SK-N-SH (cell line): ENCODE results near the gene GPC4. TPM values are rescaled to one million over a fixed set of nuclear protein-coding genes. Genes with fewer than 3 reads are reported as not detected.

Source experiments
- CTCF ChIA-PET: fragments of 300-600, 350-600 bp; formaldehyde crosslinking; extraction: SDS; loops from one replicate; lab custom pipeline; 2021; lab: Yijun Ruan, JAX
- POLR2A ChIA-PET: fragments of 350-600 bp; sonication (Branson Sonifier 250); formaldehyde crosslinking; extraction: SDS; loops from one replicate; lab custom pipeline; 2020; ENCODE audit warnings: antibody characterized with exemption, inconsistent platforms; lab: Yijun Ruan, JAX
- DNase-seq: peaks from one replicate; pipeline ENCODE4 v3.0.0; 2012
- H2AFZ ChIP-seq: fragments of 200-600 bp; sonication (generic); 2 replicates; pipeline ENCODE4 v1.8.1; 2016; ENCODE audit warnings: antibody characterized with exemption, mild to moderate bottlenecking, low read depth
- H3F3A ChIP-seq: fragments of 200-600 bp; sonication (generic); replicated peaks from 2 replicates; pipeline ENCODE3; 2016; ENCODE audit warnings: antibody characterized with exemption, mild to moderate bottlenecking; ENCODE audit not compliant: insufficient read depth
- H3K27ac ChIP-seq, 2 experiments: fragments of 200-500 bp in 1 of 2; fragments of 200-600 bp in 1 of 2; sonication (Bioruptor generic) in 1 of 2; sonication (generic), shearing (Covaris generic) in 1 of 2; 2 replicates each; pipeline versions ENCODE4 v1.5.1 to v1.6.1; 2014 to 2016; ENCODE audit warnings: low read depth in 2 of 2, inconsistent platforms in 1 of 2, low read length in 1 of 2, mild to moderate bottlenecking in 1 of 2, mixed read lengths in 1 of 2
- H3K27me3 ChIP-seq: fragments of 200-600 bp; sonication (generic), shearing (Covaris generic); 2 replicates; pipeline ENCODE4 v1.6.1; 2016; ENCODE audit warnings: mixed run types; ENCODE audit not compliant: insufficient read depth
- H3K36me3 ChIP-seq, 2 experiments: fragments of 200-500 bp in 1 of 2; fragments of 200-600 bp in 1 of 2; sonication (Bioruptor generic) in 1 of 2; sonication (generic) in 1 of 2; replicated peaks in 1 of 2; 2 replicates each; pipeline versions ENCODE3 to v1.5.1; 2014 to 2016; ENCODE audit warnings: low read length in 1 of 2, mild to moderate bottlenecking in 1 of 2; ENCODE audit not compliant: insufficient read depth in 2 of 2, control insufficient read depth in 1 of 2
- H3K4me1 ChIP-seq, 2 experiments: fragments of 200-500 bp in 1 of 2; fragments of 200-600 bp in 1 of 2; sonication (Bioruptor generic) in 1 of 2; sonication (generic), shearing (Covaris generic) in 1 of 2; 2 replicates each; pipeline versions ENCODE4 v1.5.1 to v1.6.1; 2014 to 2016; ENCODE audit warnings: low read depth in 1 of 2, low read length in 1 of 2, mixed run types in 1 of 2; ENCODE audit not compliant: insufficient read depth in 2 of 2, control insufficient read depth in 1 of 2
- H3K4me2 ChIP-seq: fragments of 200-600 bp; sonication (generic), shearing (Covaris generic); 2 replicates; pipeline ENCODE4 v1.6.1; 2017; ENCODE audit warnings: mixed run types
- H3K4me3 ChIP-seq, 2 experiments: fragments of 200-500 bp in 1 of 2; fragments of 200-600 bp in 1 of 2; sonication (Bioruptor generic) in 1 of 2; sonication (generic), shearing (Covaris generic) in 1 of 2; 2 replicates each; pipeline versions ENCODE4 v1.5.1 to v1.8.1; 2014 to 2016; ENCODE audit warnings: low read depth in 2 of 2, inconsistent platforms in 1 of 2, low read length in 1 of 2, mild to moderate bottlenecking in 1 of 2, mixed read lengths in 1 of 2, moderate library complexity in 1 of 2
- H3K79me2 ChIP-seq: fragments of 200-600 bp; sonication (generic); 2 replicates; pipeline ENCODE4 v1.8.1; 2017; ENCODE audit warnings: mild to moderate bottlenecking; ENCODE audit not compliant: insufficient read depth
- H3K9ac ChIP-seq: fragments of 200-600 bp; sonication (generic); 2 replicates; pipeline ENCODE4 v1.6.1; 2017; ENCODE audit warnings: mixed run types
- H3K9me2 ChIP-seq: fragments of 200-600 bp; sonication (generic); 2 replicates; pipeline ENCODE4 v1.6.1; 2017; ENCODE audit warnings: mixed run types
- H3K9me3 ChIP-seq: fragments of 200-600 bp; sonication (generic); 2 replicates; pipeline ENCODE4 v1.6.1; 2017; ENCODE audit warnings: mixed run types, mild to moderate bottlenecking, moderate library complexity
- H4K20me1 ChIP-seq: fragments of 200-600 bp; sonication (generic); 2 replicates; pipeline ENCODE4 v1.6.1; 2017; ENCODE audit warnings: mild to moderate bottlenecking, mixed run types; ENCODE audit not compliant: insufficient read depth
- EP300 ChIP-seq, 2 experiments: IDR thresholded peaks; 2 replicates each; pipeline versions ENCODE4 v1.4.0 to v1.6.1; 2012; ENCODE audit warnings: borderline replicate concordance in 1 of 2, low read depth in 1 of 2, low read length in 1 of 2
- EZH2phosphoT487 ChIP-seq: fragments of 200-600 bp; sonication (generic); IDR thresholded peaks from 2 replicates; pipeline ENCODE4 v1.6.1; 2017; ENCODE audit warnings: low read depth, mixed run types, mild to moderate bottlenecking, antibody characterized with exemption, moderate library complexity, borderline replicate concordance
- FOSL2 ChIP-seq: IDR thresholded peaks from 2 replicates; pipeline ENCODE4 v1.4.0; 2012; ENCODE audit warnings: low read depth, mild to moderate bottlenecking, moderate library complexity, borderline replicate concordance
- FOXJ3 ChIP-seq: sonication (generic); formaldehyde crosslinking; IDR thresholded peaks from 2 replicates; pipeline ENCODE4 v1.5.1; 2020; ENCODE audit warnings: mild to moderate bottlenecking, missing genetic modification reagents
- FOXM1 ChIP-seq: IDR thresholded peaks from 2 replicates; pipeline ENCODE4 v1.4.0; 2012; ENCODE audit warnings: low read depth, mild to moderate bottlenecking
- GABPA ChIP-seq: IDR thresholded peaks from 2 replicates; pipeline ENCODE4 v1.4.0; 2012; ENCODE audit warnings: low read depth, mild to moderate bottlenecking
- GATA2 ChIP-seq: sonication (generic); formaldehyde crosslinking; IDR thresholded peaks from 2 replicates; pipeline ENCODE4 v1.5.0; 2020; ENCODE audit warnings: mild to moderate bottlenecking, missing genetic modification reagents
- JUND ChIP-seq: IDR thresholded peaks from 2 replicates; pipeline ENCODE4 v1.4.0; 2012
- MEF2A ChIP-seq: IDR thresholded peaks from 2 replicates; pipeline ENCODE4 v1.4.0; 2012; ENCODE audit warnings: low read depth, borderline replicate concordance
- NFIC ChIP-seq: IDR thresholded peaks from 2 replicates; pipeline ENCODE4 v1.4.0; 2012; ENCODE audit warnings: borderline replicate concordance
- NRF1 ChIP-seq: IDR thresholded peaks from 2 replicates; pipeline ENCODE4 v1.6.1; 2012; ENCODE audit warnings: low read depth, mild to moderate bottlenecking, low read length
- PBX3 ChIP-seq: IDR thresholded peaks from 2 replicates; pipeline ENCODE4; 2012
- POLR2AphosphoS5 ChIP-seq: IDR thresholded peaks from 2 replicates; pipeline ENCODE4 v1.6.1; 2012; ENCODE audit warnings: low read depth, low read length
- RAD21 ChIP-seq: IDR thresholded peaks from 2 replicates; pipeline ENCODE4 v1.6.1; 2012; ENCODE audit warnings: mild to moderate bottlenecking, low read length
- RFX5 ChIP-seq: IDR thresholded peaks from 2 replicates; pipeline ENCODE4 v1.6.1; 2012; ENCODE audit warnings: mild to moderate bottlenecking, improper control_type of control experiment, low read length
- RXRA ChIP-seq: IDR thresholded peaks from 2 replicates; pipeline ENCODE4 v1.4.0; 2012; ENCODE audit warnings: low read depth, mild to moderate bottlenecking, borderline replicate concordance
- SMC3 ChIP-seq: IDR thresholded peaks from 2 replicates; pipeline ENCODE4 v1.6.1; 2012; ENCODE audit warnings: low read depth, low read length, improper control_type of control experiment
- TAF1 ChIP-seq: IDR thresholded peaks from 2 replicates; pipeline ENCODE4 v1.6.1; 2012; ENCODE audit warnings: low read depth, mild to moderate bottlenecking, low read length, moderate library complexity, borderline replicate concordance
- USF2 ChIP-seq: fragments of 150-350 bp; IDR thresholded peaks from 2 replicates; pipeline ENCODE4 v1.6.1; 2017; ENCODE audit warnings: antibody characterized with exemption, low read length, low read depth, borderline replicate concordance
- ZBTB33 ChIP-seq: IDR thresholded peaks from 2 replicates; pipeline ENCODE4 v1.4.0; 2012; ENCODE audit warnings: low read depth, borderline replicate concordance
- WGBS: methylation state at CpG from one replicate; pipeline ENCODE4 v1.1.6; 2017; ENCODE audit warnings: low lambda C conversion rate; 5-methylcytosine and 5-hydroxymethylcytosine counted together
- polyA plus RNA-seq, 3 experiments: library from polyadenylated mRNA; depleted of rRNA; stranded (reverse); fragments of >200 nt; gene quantifications; 2 replicates each; pipeline ENCODE4 v1.2.3, GENCODE V29; 2012

Gene GPC4
- polyA plus RNA-seq, 1 of the 3 experiments (the other 2 are of a cell fraction): 0.16 TPM

- H3K4me2 ChIP-seq: no peak overlapping the region
- H3K9me2 ChIP-seq: no peaks in the 10 kb centered on the region
- no peak overlapping the region for H3K4me3 ChIP-seq
- H2AFZ ChIP-seq: no peak overlapping the region
- no peaks in the 10 kb centered on the region for H4K20me1 ChIP-seq
- no peak for DNase-seq
- WGBS: 21% methylated on average over 4 of the region's 4 CpGs
- H3K79me2 ChIP-seq: no peaks in the 10 kb centered on the region
- H3K4me1 ChIP-seq: no peaks in the 10 kb centered on the region
- H3K9ac ChIP-seq: no peak overlapping the region
- H3K36me3 ChIP-seq: no peaks in the 10 kb centered on the region
- H3F3A ChIP-seq: no peaks in the 10 kb centered on the region
- H3K9me3 ChIP-seq: no peaks in the 10 kb centered on the region
- TF ChIP-seq FOXJ3 (CRISPR knock-in tag) (no peak), EP300 (IDR thresholded peaks at IDR 0.05; ENCODE audit: borderline replicate concordance in 1 of 2, low read depth in 1 of 2, low read length in 1 of 2) (no peak), SMC3 (no peak), NRF1 (no peak), GATA2 (CRISPR knock-in tag) (no peak), MEF2A (no peak), RFX5 (no peak), GABPA (no peak), TAF1 (no peak), NFIC (no peak), RXRA (no peak)
- H3K27ac ChIP-seq: no peak overlapping the region
- ChIA-PET POLR2A (no interaction called here), CTCF (no interaction called here)
- H3K27me3 ChIP-seq: no peaks in the 10 kb centered on the region
Observed at GRCh38 chrX:133448512-133449076, 33.3 kb upstream of the GPC4 start.

- no peaks in the 10 kb centered on the region for H3K4me1 ChIP-seq
- no peaks in the 10 kb centered on the region for H3K9me3 ChIP-seq
- H3K9me2 ChIP-seq: no peaks in the 10 kb centered on the region
- H3K27me3 ChIP-seq: no peaks in the 10 kb centered on the region
- H3K27ac ChIP-seq: no peak overlapping the region
- H3F3A ChIP-seq: no peaks in the 10 kb centered on the region
- no peak for DNase-seq
- WGBS: 5% methylated on average over 16 of the region's 16 CpGs
- CTCF ChIA-PET: no interaction called here
- H3K79me2 ChIP-seq: no peaks in the 10 kb centered on the region
- no peaks in the 10 kb centered on the region for H3K36me3 ChIP-seq
- no peak overlapping the region for H3K4me2 ChIP-seq
- H2AFZ ChIP-seq: no peak overlapping the region
- H3K4me3 ChIP-seq: no peak overlapping the region
- no peak for TF ChIP-seq JUND
- H4K20me1 ChIP-seq: no peaks in the 10 kb centered on the region
- POLR2A ChIA-PET: no interaction called here
- H3K9ac ChIP-seq: no peak overlapping the region
Observed at GRCh38 chrX:133444952-133445831, 29.9 kb upstream of the GPC4 start.

GRCh38 chrX:133444196-133444595, 28.9 kb upstream of the GPC4 start:
- no peaks in the 10 kb centered on the region for H3K27me3 ChIP-seq
- H3K27ac ChIP-seq: no peak overlapping the region
- no peaks in the 10 kb centered on the region for H3K79me2 ChIP-seq
- no peaks in the 10 kb centered on the region for H3K9me3 ChIP-seq
- ChIA-PET POLR2A (no interaction called here), CTCF (no interaction called here)
- no peak overlapping the region for H3K4me2 ChIP-seq
- DNase-seq: no peak
- H2AFZ ChIP-seq: no peak overlapping the region
- H4K20me1 ChIP-seq: no peaks in the 10 kb centered on the region
- no peaks in the 10 kb centered on the region for H3F3A ChIP-seq
- 17% methylated on average over 3 of the region's 3 CpGs for WGBS
- H3K9me2 ChIP-seq: no peaks in the 10 kb centered on the region
- H3K9ac ChIP-seq: no peak overlapping the region
- no peak overlapping the region for H3K4me3 ChIP-seq
- H3K36me3 ChIP-seq: no peaks in the 10 kb centered on the region
- H3K4me1 ChIP-seq: no peaks in the 10 kb centered on the region
- TF ChIP-seq RAD21: no peak
- no peak for TF ChIP-seq EZH2phosphoT487
- no peak for TF ChIP-seq POLR2AphosphoS5
- no peak for TF ChIP-seq USF2
- no peak for TF ChIP-seq FOXM1
- TF ChIP-seq ZBTB33: no peak
- TF ChIP-seq RXRA: no peak
- no peak for TF ChIP-seq FOSL2
- TF ChIP-seq PBX3: no peak
